ENCODE results near the gene GRPEL1.

- TF ChIP-seq POLR2A (IDR thresholded peaks at IDR 0.05; ENCODE audit: borderline replicate concordance, extremely low read depth, insufficient read depth, insufficient read length): no peak
- no peak for TF ChIP-seq REST (IDR thresholded peaks at IDR 0.05; ENCODE audit: low read depth)
- no peak for TF ChIP-seq ELF1 (IDR thresholded peaks at IDR 0.05; ENCODE audit: borderline replicate concordance, low read depth)
- no peak for TF ChIP-seq CTCF (IDR thresholded peaks at IDR 0.05 in 2 of 3, conservative IDR thresholded peaks at IDR 0.05 in 1 of 3; ENCODE audit: borderline replicate concordance in 1 of 3, insufficient read depth in 1 of 3, low read depth in 2 of 3, low read length in 2 of 3)
- no peak for TF ChIP-seq EZH2 (IDR thresholded peaks at IDR 0.05)
- no peak for TF ChIP-seq CEBPB (IDR thresholded peaks at IDR 0.05; ENCODE audit: low read depth)
- no peak for TF ChIP-seq POLR2AphosphoS5 (IDR thresholded peaks at IDR 0.05; ENCODE audit: low read depth, low read length)
- TF ChIP-seq EZH2phosphoT487 (IDR thresholded peaks at IDR 0.05; ENCODE audit: borderline replicate concordance): no peak
These were observed 19.2 kb upstream of the GRPEL1 start for GRCh38 chr4:7087036-7087435.

All from HCT116 (cell line).